Caco-2 (cell line): Measurements from ENCODE around the gene C16orf78. TPM values are rescaled to one million over a fixed set of nuclear protein-coding genes. Genes with fewer than 3 reads are reported as not detected.
"Not testable (repeated sequence)": the region's sequence is repeated elsewhere in the genome, so short reads cannot be mapped to it uniquely, and the experiment has no call there.

ENCODE experiments used
- BruUV-seq: library from RNA; stranded (reverse); fragments of 400-500 nt; replicated peaks from 2 replicates; lab custom pipeline; 2021; lab: Mats Ljungman, UMichigan
- CTCF ChIA-PET: fragments of 300-600 bp; sonication (Branson Sonifier 250); formaldehyde crosslinking; loops from one replicate; lab custom pipeline; 2022; ENCODE audit warnings: antibody characterized with exemption; lab: Charles Lee
- POLR2A ChIA-PET: fragments of 300-600 bp; sonication (Branson Sonifier 250); formaldehyde crosslinking; loops from one replicate; lab custom pipeline; 2022; ENCODE audit warnings: antibody characterized with exemption; lab: Charles Lee
- DNase-seq, 2 experiments: peaks; one replicate each; pipeline versions ENCODE4 v3.0.0 to v3.0.0-alpha.2; 2020 to 2022
- H3K27me3 ChIP-seq: replicated peaks from 2 replicates; pipeline ENCODE4 v1.6.0; 2011; ENCODE audit warnings: low read length; ENCODE audit not compliant: control insufficient read depth, insufficient read depth
- H3K36me3 ChIP-seq: 2 replicates; pipeline ENCODE4 v1.5.1; 2011; ENCODE audit warnings: low read length; ENCODE audit not compliant: control insufficient read depth, insufficient read depth
- H3K4me1 ChIP-seq: fragments of 250-450 bp; sonication (Bioruptor Pico); 2 replicates; pipeline ENCODE4 v1.5.1; 2020; ENCODE audit warnings: mild to moderate bottlenecking
- H3K4me3 ChIP-seq: 2 replicates; pipeline ENCODE4 v1.5.1; 2011; ENCODE audit warnings: low read depth, mild to moderate bottlenecking, control low read depth, low read length
- H3K9me3 ChIP-seq: fragments of 250-450 bp; sonication (Bioruptor Pico); 2 replicates; pipeline ENCODE4 v1.5.1; 2020; ENCODE audit warnings: mild to moderate bottlenecking, moderate library complexity
- H3K27ac Mint-ChIP-seq: one replicate; pipeline ENCODE4 v1.8.0; 2022; ENCODE audit warnings: mixed read lengths; ENCODE audit not compliant: unreplicated experiment
- H3K27me3 Mint-ChIP-seq: one replicate; pipeline ENCODE4 v1.8.0; 2022; ENCODE audit warnings: mixed read lengths; ENCODE audit not compliant: insufficient read depth, unreplicated experiment
- H3K36me3 Mint-ChIP-seq: one replicate; pipeline ENCODE4 v1.8.0; 2022; ENCODE audit warnings: mild to moderate bottlenecking, mixed read lengths; ENCODE audit not compliant: insufficient read depth, unreplicated experiment
- H3K4me1 Mint-ChIP-seq: one replicate; pipeline ENCODE4 v1.8.0; 2022; ENCODE audit warnings: low read depth, mixed read lengths; ENCODE audit not compliant: unreplicated experiment
- H3K4me3 Mint-ChIP-seq: one replicate; pipeline ENCODE4 v1.8.0; 2022; ENCODE audit warnings: mild to moderate bottlenecking, moderate library complexity, mixed read lengths; ENCODE audit not compliant: unreplicated experiment
- H3K9me3 Mint-ChIP-seq: one replicate; pipeline ENCODE4 v1.8.0; 2022; ENCODE audit warnings: mixed read lengths; ENCODE audit not compliant: unreplicated experiment
- intact Hi-C: fragments of 100-400 bp; cut with micrococcal nuclease; formaldehyde crosslinking; loops from one replicate; pipeline ENCODE4 v1.10.0; 2022; ENCODE audit not compliant: unreplicated experiment
- total RNA-seq: library from RNA; stranded (reverse); gene quantifications from 2 replicates; pipeline ENCODE4 v1.2.3, GENCODE V29; 2022
- TF ChIP-seq, protein P1 (sequence below), 2 experiments: fragments of 200-600 bp in 1 of 2; IDR thresholded peaks; 1 replicate in 1 of 2; 2 replicates in 1 of 2; pipeline versions ENCODE4 v1.5.1 to v1.8.0; 2011 to 2022; ENCODE audit warnings: antibody characterized with exemption in 1 of 2, control low read depth in 1 of 2, inconsistent platforms in 1 of 2, low read depth in 1 of 2, low read length in 1 of 2, mild to moderate bottlenecking in 1 of 2, moderate library complexity in 1 of 2; ENCODE audit not compliant: insufficient read depth in 1 of 2, severe bottlenecking in 1 of 2, unreplicated experiment in 1 of 2

The C16orf78 gene
- total RNA-seq, 1 experiment from 2014 or later = not detected

DNA sequence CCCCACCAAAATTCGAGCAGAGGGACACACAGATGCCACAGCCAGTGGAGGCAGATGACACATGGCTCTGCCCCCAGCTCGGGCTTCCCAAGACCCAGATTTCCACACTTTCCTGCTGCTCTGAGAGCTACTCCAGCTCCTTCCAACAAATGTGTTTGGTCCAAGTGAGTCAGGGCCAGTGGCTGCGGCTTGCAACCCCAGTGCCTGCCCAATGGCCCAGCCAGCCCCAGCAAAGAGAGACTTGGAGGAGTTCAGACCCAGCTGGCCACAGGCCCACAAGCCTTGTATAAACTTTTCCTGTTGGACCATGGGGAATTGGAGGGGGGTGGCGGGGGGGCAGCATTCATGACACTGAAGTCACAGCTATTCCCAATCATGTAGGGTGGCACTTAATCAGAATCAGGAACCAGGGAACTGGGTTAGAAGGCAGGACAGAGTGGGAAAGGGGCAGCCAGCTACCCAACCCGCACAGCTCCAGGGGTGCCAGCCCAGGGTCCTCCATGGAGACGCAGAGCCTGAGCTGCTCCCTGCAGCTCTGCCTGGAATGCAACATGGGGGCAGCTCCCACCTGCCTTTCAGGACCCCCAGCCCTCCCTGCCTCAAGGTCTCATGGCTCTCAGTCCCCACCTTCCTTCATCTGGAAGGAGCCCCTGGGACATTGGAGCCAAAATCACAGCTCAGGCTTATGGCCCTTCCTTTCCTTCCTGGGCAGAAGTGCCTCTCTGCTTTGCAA lies 17.5 kb upstream of the C16orf78 start:
- Mint-ChIP-seq H3K27me3 (peaks cover 9% of the 10 kb centered on the region), H3K4me3 (no peak overlapping the region), H3K4me1 (no peaks in the 10 kb centered on the region), H3K9me3 (no peaks in the 10 kb centered on the region), H3K36me3 (no peaks in the 10 kb centered on the region), H3K27ac (no peak overlapping the region)
- Histone ChIP-seq H3K36me3 (no peaks in the 10 kb centered on the region), H3K4me1 (no peaks in the 10 kb centered on the region), H3K9me3 (no peaks in the 10 kb centered on the region), H3K27me3 (no peaks in the 10 kb centered on the region), H3K4me3 (no peak overlapping the region)
- ChIA-PET CTCF (no interaction called here), POLR2A (no interaction called here)
- intact Hi-C loops = no loop called here
- BruUV-seq = no TSS peak
- DNase-seq = no peak
- TF ChIP-seq, protein P1, sequence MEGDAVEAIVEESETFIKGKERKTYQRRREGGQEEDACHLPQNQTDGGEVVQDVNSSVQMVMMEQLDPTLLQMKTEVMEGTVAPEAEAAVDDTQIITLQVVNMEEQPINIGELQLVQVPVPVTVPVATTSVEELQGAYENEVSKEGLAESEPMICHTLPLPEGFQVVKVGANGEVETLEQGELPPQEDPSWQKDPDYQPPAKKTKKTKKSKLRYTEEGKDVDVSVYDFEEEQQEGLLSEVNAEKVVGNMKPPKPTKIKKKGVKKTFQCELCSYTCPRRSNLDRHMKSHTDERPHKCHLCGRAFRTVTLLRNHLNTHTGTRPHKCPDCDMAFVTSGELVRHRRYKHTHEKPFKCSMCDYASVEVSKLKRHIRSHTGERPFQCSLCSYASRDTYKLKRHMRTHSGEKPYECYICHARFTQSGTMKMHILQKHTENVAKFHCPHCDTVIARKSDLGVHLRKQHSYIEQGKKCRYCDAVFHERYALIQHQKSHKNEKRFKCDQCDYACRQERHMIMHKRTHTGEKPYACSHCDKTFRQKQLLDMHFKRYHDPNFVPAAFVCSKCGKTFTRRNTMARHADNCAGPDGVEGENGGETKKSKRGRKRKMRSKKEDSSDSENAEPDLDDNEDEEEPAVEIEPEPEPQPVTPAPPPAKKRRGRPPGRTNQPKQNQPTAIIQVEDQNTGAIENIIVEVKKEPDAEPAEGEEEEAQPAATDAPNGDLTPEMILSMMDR (IDR thresholded peaks at IDR 0.05; ENCODE audit: insufficient read depth in 1 of 2, low read depth in 1 of 2, low read length in 1 of 2, severe bottlenecking in 1 of 2, unreplicated experiment in 1 of 2) = no peak

DNA sequence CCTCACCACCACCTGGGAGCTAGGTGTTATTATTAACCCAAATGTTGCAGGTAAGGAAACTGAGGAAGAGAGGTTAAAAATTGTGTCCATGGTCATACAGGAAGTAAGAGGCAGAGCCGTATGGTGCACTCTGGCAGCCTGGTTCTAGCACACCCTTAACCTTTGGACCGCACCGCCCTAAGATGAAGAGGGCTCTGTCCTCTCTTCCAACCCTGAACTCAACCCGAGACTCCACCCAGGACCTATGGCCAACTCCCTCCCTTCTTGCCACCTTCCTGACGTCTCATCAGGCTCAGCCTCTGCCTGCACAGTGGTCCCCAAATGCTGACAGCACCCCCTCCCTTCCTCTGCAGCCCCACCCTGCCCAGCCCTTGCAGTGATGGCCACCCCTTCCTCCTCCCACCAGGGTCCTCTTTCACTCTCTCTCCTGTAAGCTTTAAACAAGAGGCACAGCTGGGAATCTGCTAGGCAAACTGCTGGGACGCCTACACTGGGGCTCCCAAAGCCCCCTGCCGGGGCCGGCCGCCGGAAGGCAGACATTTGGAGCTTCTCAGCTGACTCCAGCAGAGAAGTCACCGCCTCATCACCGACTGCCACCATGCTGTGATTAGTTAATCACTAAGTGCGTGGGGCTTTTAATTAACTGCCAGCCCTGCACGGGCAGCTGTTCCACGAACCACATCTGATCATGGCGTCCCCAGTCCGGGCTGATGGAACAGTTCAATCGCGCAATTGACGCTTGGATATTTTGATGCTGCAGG lies 16.7 kb upstream of the C16orf78 start:
- Mint-ChIP-seq H3K4me3 (no peak overlapping the region), H3K9me3 (peaks cover 5% of the 10 kb centered on the region), H3K27ac (no peak overlapping the region), H3K4me1 (no peaks in the 10 kb centered on the region), H3K27me3 (peaks cover 9% of the 10 kb centered on the region), H3K36me3 (no peaks in the 10 kb centered on the region)
- DNase-seq = no peak
- H3K4me1 ChIP-seq = no peaks in the 10 kb centered on the region
- no peaks in the 10 kb centered on the region for H3K27me3 ChIP-seq
- TF ChIP-seq, protein P1 (IDR thresholded peaks at IDR 0.05; ENCODE audit: insufficient read depth in 1 of 2, low read depth in 1 of 2, low read length in 1 of 2, severe bottlenecking in 1 of 2, unreplicated experiment in 1 of 2) = no peak
- POLR2A ChIA-PET = no interaction called here
- no peaks in the 10 kb centered on the region for H3K9me3 ChIP-seq
- no peaks in the 10 kb centered on the region for H3K36me3 ChIP-seq
- intact Hi-C loops = no loop called here
- CTCF ChIA-PET = no interaction called here
- BruUV-seq = no TSS peak
- no peak overlapping the region for H3K4me3 ChIP-seq

GRCh38 chr16:49359591-49359990 lies 14.0 kb upstream of the C16orf78 start:
- H3K9me3 Mint-ChIP-seq = peaks cover 9% of the 10 kb centered on the region
- no peak overlapping the region for H3K4me3 Mint-ChIP-seq
- Histone ChIP-seq H3K4me1 (no peaks in the 10 kb centered on the region), H3K27me3 (no peaks in the 10 kb centered on the region), H3K9me3 (no peaks in the 10 kb centered on the region), H3K4me3 (no peak overlapping the region), H3K36me3 (no peaks in the 10 kb centered on the region)
- H3K27ac Mint-ChIP-seq = no peak overlapping the region
- no peaks in the 10 kb centered on the region for H3K36me3 Mint-ChIP-seq
- ChIA-PET POLR2A (no interaction called here), CTCF (no interaction called here)
- BruUV-seq = no TSS peak
- intact Hi-C loops = no loop called here
- H3K27me3 Mint-ChIP-seq = peaks cover 9% of the 10 kb centered on the region
- TF ChIP-seq, protein P1 (IDR thresholded peaks at IDR 0.05; ENCODE audit: insufficient read depth in 1 of 2, low read depth in 1 of 2, low read length in 1 of 2, severe bottlenecking in 1 of 2, unreplicated experiment in 1 of 2) = no peak
- no peaks in the 10 kb centered on the region for H3K4me1 Mint-ChIP-seq
- DNase-seq = no peak

- DNase-seq, H3K36me3 Mint-ChIP-seq, H3K4me3 ChIP-seq, H3K36me3 ChIP-seq, H3K9me3 Mint-ChIP-seq, H3K9me3 ChIP-seq, H3K4me3 Mint-ChIP-seq, CTCF ChIA-PET, H3K27ac Mint-ChIP-seq, H3K4me1 Mint-ChIP-seq, H3K27me3 ChIP-seq, BruUV-seq, intact Hi-C loops, POLR2A ChIA-PET, H3K4me1 ChIP-seq: not testable (repeated sequence)
- peaks cover 11% of the 10 kb centered on the region for H3K27me3 Mint-ChIP-seq
Observed at GRCh38 chr16:49361731-49362130, 11.9 kb upstream of the C16orf78 start.
